GM19438 (cell line): ENCODE data around the gene RBCK1.

Experiments
- ATAC-seq: cut with Tn5 transposase; IDR thresholded peaks from one replicate; pipeline ENCODE4 v1.9.1; 2021; ENCODE audit warnings: low read depth; ENCODE audit not compliant: unreplicated experiment

RBCK1 gene

GRCh38 chr20:415820-416322, 7.8 kb downstream of the RBCK1 start:
- ATAC-seq, result no peak

GRCh38 chr20:416950-417800, 9.1 kb downstream of the RBCK1 start:
- no peak for ATAC-seq

- ATAC-seq, result no peak
These were observed 9.8 kb downstream of the RBCK1 start for GRCh38 chr20:417801-418342.

GRCh38 chr20:418858-419365, 10.8 kb downstream of the RBCK1 start:
- no peak for ATAC-seq

- no peak for ATAC-seq
These were observed 11.6 kb downstream of the RBCK1 start for GRCh38 chr20:419556-420165.

GRCh38 chr20:420166-420620, 12.1 kb downstream of the RBCK1 start:
- ATAC-seq, result no peak

- ATAC-seq, result no peak
These were observed 12.8 kb downstream of the RBCK1 start for GRCh38 chr20:420721-421574.

- no peak for ATAC-seq
These were observed 13.7 kb downstream of the RBCK1 start for GRCh38 chr20:421685-422250.

- no peak for ATAC-seq
These were observed 18.5 kb downstream of the RBCK1 start for GRCh38 chr20:426566-426965.

GRCh38 chr20:427401-427800, 19.3 kb downstream of the RBCK1 start:
- ATAC-seq, result no peak

- ATAC-seq, result no peak
These were observed 20.0 kb downstream of the RBCK1 start for GRCh38 chr20:427849-428657.

- no peak for ATAC-seq
These were observed 20.6 kb downstream of the RBCK1 start for GRCh38 chr20:428658-429200.

GRCh38 chr20:430091-430999, 22.2 kb downstream of the RBCK1 start:
- ATAC-seq, result no peak

- no peak for ATAC-seq
These were observed 23.2 kb downstream of the RBCK1 start for GRCh38 chr20:431012-431904.

GRCh38 chr20:432208-432607, 24.1 kb downstream of the RBCK1 start:
- ATAC-seq, result no peak

GRCh38 chr20:432677-433299, 24.7 kb downstream of the RBCK1 start:
- no peak for ATAC-seq
